Measurements from ENCODE around the gene ECEL1.

Gene ECEL1

GRCh38 chr2:232515639-232516038, 28.0 kb upstream of the ECEL1 start:
- DNase-seq (ENCODE audit: low read depth in 2 of 2), result no peak
- no peak for TF ChIP-seq CTCF (IDR thresholded peaks at IDR 0.05; ENCODE audit: low read depth, low read length)
- H3K4me3 ChIP-seq (replicated peaks in 1 of 2; ENCODE audit: low read depth in 2 of 2, low read length in 2 of 2), result no peak overlapping the region

GRCh38 chr2:232513353-232513752, 25.7 kb upstream of the ECEL1 start:
- H3K4me3 ChIP-seq (replicated peaks in 1 of 2; ENCODE audit: low read depth in 2 of 2, low read length in 2 of 2), result no peak overlapping the region
- TF ChIP-seq CTCF (IDR thresholded peaks at IDR 0.05; ENCODE audit: low read depth, low read length), result no peak
- DNase-seq (ENCODE audit: low read depth in 2 of 2), result no peak

- no peak for DNase-seq (ENCODE audit: low read depth in 2 of 2)
- H3K4me3 ChIP-seq (replicated peaks in 1 of 2; ENCODE audit: low read depth in 2 of 2, low read length in 2 of 2), result no peak overlapping the region
- no peak for TF ChIP-seq CTCF (IDR thresholded peaks at IDR 0.05; ENCODE audit: low read depth, low read length)
These were observed 25.0 kb upstream of the ECEL1 start for GRCh38 chr2:232512602-232513001.

- TF ChIP-seq CTCF (IDR thresholded peaks at IDR 0.05; ENCODE audit: low read depth, low read length), result no peak
- DNase-seq (ENCODE audit: low read depth in 2 of 2), result no peak
- H3K4me3 ChIP-seq (replicated peaks in 1 of 2; ENCODE audit: low read depth in 2 of 2, low read length in 2 of 2), result no peak overlapping the region
These were observed 23.8 kb upstream of the ECEL1 start for GRCh38 chr2:232511336-232511890.

GRCh38 chr2:232508251-232508650, 20.6 kb upstream of the ECEL1 start:
- no peak for TF ChIP-seq CTCF (IDR thresholded peaks at IDR 0.05; ENCODE audit: low read depth, low read length)
- DNase-seq (ENCODE audit: low read depth in 2 of 2), result no peak
- H3K4me3 ChIP-seq (replicated peaks in 1 of 2; ENCODE audit: low read depth in 2 of 2, low read length in 2 of 2), result no peak overlapping the region

GRCh38 chr2:232506709-232507108, 19.1 kb upstream of the ECEL1 start:
- H3K4me3 ChIP-seq (replicated peaks in 1 of 2; ENCODE audit: low read depth in 2 of 2, low read length in 2 of 2), result no peak overlapping the region
- DNase-seq (ENCODE audit: low read depth in 2 of 2), result no peak
- no peak for TF ChIP-seq CTCF (IDR thresholded peaks at IDR 0.05; ENCODE audit: low read depth, low read length)

GRCh38 chr2:232505856-232506255, 18.2 kb upstream of the ECEL1 start:
- no peak for TF ChIP-seq CTCF (IDR thresholded peaks at IDR 0.05; ENCODE audit: low read depth, low read length)
- DNase-seq (ENCODE audit: low read depth in 2 of 2), result no peak
- no peak overlapping the region for H3K4me3 ChIP-seq (replicated peaks in 1 of 2; ENCODE audit: low read depth in 2 of 2, low read length in 2 of 2)

All from cardiac fibroblast (primary cell).